Gastrocnemius medialis (tissue), 4 donors: ENCODE data around the gene RASIP1.

Source experiments
- POLR2A ChIP-seq, 2 donors: fragments of 450-650 bp; IDR thresholded peaks; one replicate each; pipeline ENCODE4 v1.6.1; 2017; ENCODE audit warnings: antibody characterized with exemption in 2 of 2, mild to moderate bottlenecking in 2 of 2, moderate library complexity in 2 of 2
- TF ChIP-seq, protein P1 (sequence below), 5 experiments: fragments of 450-650 bp in 3 of 5; fragments of 200-600 bp in 2 of 5; sonication (generic) in 2 of 5; IDR thresholded peaks in 4 of 5; conservative IDR thresholded peaks in 1 of 5; 1 replicate in 4 of 5; 2 replicates in 1 of 5; pipeline ENCODE4 v1.5.1; 2016 to 2019; ENCODE audit warnings: antibody characterized with exemption in 5 of 5, mild to moderate bottlenecking in 3 of 5, moderate library complexity in 3 of 5

DNA sequence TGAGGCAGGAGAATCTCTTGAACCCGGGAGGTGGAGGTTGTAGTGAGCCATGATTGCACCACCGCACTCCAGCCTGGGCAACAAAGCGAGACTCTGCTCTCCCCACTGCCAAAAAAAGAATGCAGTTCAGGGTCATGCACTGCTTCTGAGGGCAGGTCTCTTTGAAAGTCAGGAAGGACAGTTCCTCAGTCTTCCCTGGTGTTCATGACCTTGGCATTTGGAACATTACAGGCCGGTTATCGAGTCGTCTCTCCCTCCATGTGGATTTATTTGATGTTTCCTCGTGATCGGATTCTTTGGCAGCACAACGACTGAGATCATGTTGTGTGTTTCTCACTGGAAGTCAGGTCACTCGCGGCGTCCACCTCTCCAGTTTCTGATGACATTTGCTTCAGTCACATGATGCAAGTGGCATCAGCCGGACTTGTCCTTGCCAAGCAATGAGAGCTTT lies 32.1 kb upstream of the RASIP1 start:
- TF ChIP-seq, protein P1, sequence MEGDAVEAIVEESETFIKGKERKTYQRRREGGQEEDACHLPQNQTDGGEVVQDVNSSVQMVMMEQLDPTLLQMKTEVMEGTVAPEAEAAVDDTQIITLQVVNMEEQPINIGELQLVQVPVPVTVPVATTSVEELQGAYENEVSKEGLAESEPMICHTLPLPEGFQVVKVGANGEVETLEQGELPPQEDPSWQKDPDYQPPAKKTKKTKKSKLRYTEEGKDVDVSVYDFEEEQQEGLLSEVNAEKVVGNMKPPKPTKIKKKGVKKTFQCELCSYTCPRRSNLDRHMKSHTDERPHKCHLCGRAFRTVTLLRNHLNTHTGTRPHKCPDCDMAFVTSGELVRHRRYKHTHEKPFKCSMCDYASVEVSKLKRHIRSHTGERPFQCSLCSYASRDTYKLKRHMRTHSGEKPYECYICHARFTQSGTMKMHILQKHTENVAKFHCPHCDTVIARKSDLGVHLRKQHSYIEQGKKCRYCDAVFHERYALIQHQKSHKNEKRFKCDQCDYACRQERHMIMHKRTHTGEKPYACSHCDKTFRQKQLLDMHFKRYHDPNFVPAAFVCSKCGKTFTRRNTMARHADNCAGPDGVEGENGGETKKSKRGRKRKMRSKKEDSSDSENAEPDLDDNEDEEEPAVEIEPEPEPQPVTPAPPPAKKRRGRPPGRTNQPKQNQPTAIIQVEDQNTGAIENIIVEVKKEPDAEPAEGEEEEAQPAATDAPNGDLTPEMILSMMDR (IDR thresholded peaks at IDR 0.05 in 4 of 5, conservative IDR thresholded peaks at IDR 0.05 in 1 of 5) = no peak
- no peak for TF ChIP-seq POLR2A (IDR thresholded peaks at IDR 0.05)
